GM13977 (cell line): ENCODE measurements around the gene SPRY2.

ENCODE experiments used
- DNase-seq: peaks from one replicate; pipeline ENCODE4 v3.0.0; 2012; ENCODE audit warnings: low spot score
- in situ Hi-C: fragments of 300-500 bp; cut with MboI; formaldehyde crosslinking; loops from one replicate; pipeline ENCODE4 v1.12.0; 2022; ENCODE audit warnings: low sequenced_read_pairs, low pct_unique_long_range_greater_than_20kb, mixed read lengths, inconsistent platforms; ENCODE audit not compliant: unreplicated experiment
- TF ChIP-seq, protein P1 (sequence below): IDR thresholded peaks from 2 replicates; pipeline ENCODE4 v1.5.1; 2012; ENCODE audit warnings: mild to moderate bottlenecking, control low read depth; ENCODE audit not compliant: insufficient read depth; ENCODE audit errors: extremely low read depth, missing control alignments

SPRY2 gene

GRCh38 chr13:80341101-80341755 is at the start of gene SPRY2:
TSS of gene SPRY2 (minus strand) at chr13:80341126. CDS start at chr13:80337705, 3,421 bp downstream.
- TF ChIP-seq, protein P1, sequence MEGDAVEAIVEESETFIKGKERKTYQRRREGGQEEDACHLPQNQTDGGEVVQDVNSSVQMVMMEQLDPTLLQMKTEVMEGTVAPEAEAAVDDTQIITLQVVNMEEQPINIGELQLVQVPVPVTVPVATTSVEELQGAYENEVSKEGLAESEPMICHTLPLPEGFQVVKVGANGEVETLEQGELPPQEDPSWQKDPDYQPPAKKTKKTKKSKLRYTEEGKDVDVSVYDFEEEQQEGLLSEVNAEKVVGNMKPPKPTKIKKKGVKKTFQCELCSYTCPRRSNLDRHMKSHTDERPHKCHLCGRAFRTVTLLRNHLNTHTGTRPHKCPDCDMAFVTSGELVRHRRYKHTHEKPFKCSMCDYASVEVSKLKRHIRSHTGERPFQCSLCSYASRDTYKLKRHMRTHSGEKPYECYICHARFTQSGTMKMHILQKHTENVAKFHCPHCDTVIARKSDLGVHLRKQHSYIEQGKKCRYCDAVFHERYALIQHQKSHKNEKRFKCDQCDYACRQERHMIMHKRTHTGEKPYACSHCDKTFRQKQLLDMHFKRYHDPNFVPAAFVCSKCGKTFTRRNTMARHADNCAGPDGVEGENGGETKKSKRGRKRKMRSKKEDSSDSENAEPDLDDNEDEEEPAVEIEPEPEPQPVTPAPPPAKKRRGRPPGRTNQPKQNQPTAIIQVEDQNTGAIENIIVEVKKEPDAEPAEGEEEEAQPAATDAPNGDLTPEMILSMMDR: no peak
- DNase-seq: peak; percentile 83
- in situ Hi-C loops: no loop called here

DNA sequence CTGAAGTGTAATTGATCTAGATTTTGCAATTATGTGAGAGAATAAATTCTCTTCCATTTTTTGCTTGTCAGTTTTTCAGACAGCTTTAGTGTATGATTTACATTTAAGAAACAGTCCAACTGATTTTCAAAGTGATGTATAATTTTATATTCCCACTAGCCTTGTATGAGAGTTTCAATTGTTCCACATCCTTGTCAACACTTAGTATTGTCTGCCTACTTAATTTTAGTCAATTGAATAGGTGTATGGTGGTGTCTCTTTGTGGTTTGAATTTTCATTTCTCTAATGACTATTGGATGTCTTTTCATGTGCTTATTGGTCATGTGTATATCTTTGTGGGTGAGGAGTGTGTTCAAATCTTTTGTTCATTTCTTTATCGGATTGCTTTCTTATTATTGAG is 49.4 kb upstream of the SPRY2 start:
- in situ Hi-C loops: no loop called here
- no peak for DNase-seq
- TF ChIP-seq, protein P1: no peak

GRCh38 chr13:80389073-80390038 is 48.4 kb upstream of the SPRY2 start:
- no peak for DNase-seq
- TF ChIP-seq, protein P1: no peak
- in situ Hi-C loops: no loop called here

- TF ChIP-seq, protein P1: no peak
- in situ Hi-C loops: no loop called here
Measured at GRCh38 chr13:80388506-80388905, 47.6 kb upstream of the SPRY2 start.

GRCh38 chr13:80386592-80386991 is 45.7 kb upstream of the SPRY2 start:
- no peak for DNase-seq
- in situ Hi-C loops: no loop called here
- TF ChIP-seq, protein P1: no peak

More at GRCh38 chr13:80388506-80388905, 47.6 kb upstream of the SPRY2 start:
- no peak for DNase-seq

GRCh38 chr13:80386002-80386401 is 45.1 kb upstream of the SPRY2 start:
- DNase-seq: no peak
- TF ChIP-seq, protein P1: no peak
- in situ Hi-C loops: no loop called here
